Fibroblast of upper back skin (primary cell): Measurements from ENCODE around the gene CAVIN3.

ENCODE experiments used
- DNase-seq: peaks from one replicate; pipeline ENCODE4 v3.0.0-alpha.2; 2013

The CAVIN3 gene, protein sequence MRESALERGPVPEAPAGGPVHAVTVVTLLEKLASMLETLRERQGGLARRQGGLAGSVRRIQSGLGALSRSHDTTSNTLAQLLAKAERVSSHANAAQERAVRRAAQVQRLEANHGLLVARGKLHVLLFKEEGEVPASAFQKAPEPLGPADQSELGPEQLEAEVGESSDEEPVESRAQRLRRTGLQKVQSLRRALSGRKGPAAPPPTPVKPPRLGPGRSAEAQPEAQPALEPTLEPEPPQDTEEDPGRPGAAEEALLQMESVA

GRCh38 chr11:6320411-6321155 lies at the start of gene CAVIN3:
Gene CAVIN3, minus strand, starts transcription at chr11:6320501. Its CDS starts 25 bp downstream, at chr11:6320476.
- DNase-seq, result peak; percentile 84

DNA sequence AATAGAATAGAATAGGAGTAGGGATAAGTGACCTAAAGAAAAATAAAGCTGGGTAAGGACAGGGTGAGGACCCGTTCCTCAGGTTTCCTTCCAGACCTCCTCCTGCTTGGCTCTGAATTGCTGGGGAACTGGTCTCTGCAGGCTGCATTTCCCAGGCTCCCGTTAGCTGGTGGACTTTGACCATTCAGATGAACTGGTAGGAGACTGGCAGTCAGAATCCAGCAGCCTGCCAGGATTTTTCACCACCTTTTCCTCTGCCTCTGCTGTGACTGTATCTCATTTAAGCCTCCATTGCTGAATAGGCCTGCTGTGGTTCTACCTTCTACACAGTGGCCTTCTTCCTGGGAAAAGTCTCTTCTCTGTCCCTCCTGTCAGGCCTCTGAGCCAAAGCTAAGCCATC lies 45.4 kb upstream of the CAVIN3 start:
- DNase-seq, result no peak

GRCh38 chr11:6362873-6363678 lies 42.8 kb upstream of the CAVIN3 start:
- peak; percentile 78 for DNase-seq

GRCh38 chr11:6362185-6362872 lies 42.0 kb upstream of the CAVIN3 start:
- no peak for DNase-seq

GRCh38 chr11:6360183-6360582 lies 39.9 kb upstream of the CAVIN3 start:
- DNase-seq, result no peak

DNA sequence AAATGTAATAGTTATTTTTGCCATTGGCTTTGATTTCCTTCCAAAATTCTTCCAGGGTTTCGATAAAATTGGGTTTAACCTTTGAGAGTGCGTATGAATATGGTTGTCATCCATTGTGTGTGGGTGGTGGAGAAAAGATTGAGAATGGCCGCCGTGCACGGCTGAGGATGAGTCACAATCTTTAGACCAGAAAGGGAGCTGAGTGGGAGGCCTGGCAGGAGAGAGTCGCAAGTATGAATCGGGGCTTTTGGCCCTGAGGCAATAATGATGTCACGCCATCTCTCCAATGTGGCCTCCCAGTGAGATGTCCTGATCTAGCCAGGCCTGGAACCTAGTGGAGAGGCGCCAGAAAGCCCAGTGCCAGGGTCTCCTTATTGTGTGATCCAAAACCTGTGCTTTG lies 36.9 kb upstream of the CAVIN3 start:
- peak; percentile 75 for DNase-seq

DNA sequence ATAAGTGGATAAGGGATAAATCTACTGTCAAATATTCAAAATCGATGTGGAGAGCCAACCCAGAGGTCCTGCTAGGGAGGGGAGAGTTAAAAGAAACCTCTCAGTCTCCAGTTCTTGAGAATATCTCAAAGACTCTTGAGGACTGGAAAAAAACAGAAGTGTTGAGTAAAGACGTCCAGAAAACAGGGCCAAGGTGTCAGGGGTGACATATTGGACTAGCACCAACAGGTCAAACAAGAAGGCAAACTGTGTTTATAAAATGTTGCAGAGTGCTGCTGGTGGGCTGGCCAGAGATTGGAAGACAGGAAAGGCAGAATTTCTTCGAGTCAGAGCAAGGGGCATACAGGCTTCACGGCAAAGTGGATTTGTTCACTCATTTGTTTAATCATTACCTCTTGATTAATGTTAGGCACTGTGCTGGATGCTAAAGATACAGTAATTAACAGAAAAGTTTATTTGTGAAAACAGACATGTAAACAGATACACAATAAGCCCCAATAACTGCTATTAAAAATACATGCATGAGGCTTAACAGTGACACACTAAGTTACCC lies 36.3 kb upstream of the CAVIN3 start:
- no peak for DNase-seq

DNA sequence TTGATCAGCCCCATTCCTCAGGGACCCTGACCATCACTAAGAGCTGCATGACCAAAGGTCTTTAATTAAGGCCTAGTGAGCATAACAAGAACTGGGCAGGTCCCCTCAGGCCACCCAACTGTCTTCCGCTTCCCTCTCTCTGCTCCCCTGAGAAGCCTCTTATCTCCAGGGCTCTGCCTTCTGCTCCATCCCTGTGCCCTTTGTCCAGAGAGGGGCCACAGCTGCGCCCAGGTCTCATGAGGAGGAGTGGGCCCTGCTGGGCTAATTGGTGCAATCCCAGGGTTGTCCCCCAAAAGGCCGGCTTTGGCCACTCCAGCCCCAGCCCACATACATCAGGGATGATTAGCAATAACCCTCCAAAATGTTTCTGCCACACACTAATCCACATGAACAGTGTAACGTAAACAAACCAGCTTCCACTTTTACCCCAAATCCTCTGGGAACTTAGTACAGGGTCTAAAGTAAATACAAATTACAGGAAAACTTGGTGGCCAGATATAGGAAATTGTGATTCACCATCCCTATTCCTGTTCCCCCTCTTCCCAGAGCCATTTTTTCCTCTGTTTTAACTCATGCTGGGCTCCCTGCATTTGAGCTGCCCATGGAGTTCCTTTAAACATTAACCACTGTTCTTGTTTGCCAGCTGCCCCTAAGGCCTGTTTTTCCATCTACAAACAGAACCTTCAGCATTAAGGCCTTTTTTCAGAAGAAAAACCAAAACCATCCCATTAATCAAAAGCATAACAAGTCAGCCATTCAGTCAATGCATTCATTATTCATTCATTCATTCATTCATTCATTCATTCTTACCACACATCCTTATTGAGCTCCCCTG lies 34.6 kb upstream of the CAVIN3 start:
- DNase-seq, result peak; percentile 25

DNA sequence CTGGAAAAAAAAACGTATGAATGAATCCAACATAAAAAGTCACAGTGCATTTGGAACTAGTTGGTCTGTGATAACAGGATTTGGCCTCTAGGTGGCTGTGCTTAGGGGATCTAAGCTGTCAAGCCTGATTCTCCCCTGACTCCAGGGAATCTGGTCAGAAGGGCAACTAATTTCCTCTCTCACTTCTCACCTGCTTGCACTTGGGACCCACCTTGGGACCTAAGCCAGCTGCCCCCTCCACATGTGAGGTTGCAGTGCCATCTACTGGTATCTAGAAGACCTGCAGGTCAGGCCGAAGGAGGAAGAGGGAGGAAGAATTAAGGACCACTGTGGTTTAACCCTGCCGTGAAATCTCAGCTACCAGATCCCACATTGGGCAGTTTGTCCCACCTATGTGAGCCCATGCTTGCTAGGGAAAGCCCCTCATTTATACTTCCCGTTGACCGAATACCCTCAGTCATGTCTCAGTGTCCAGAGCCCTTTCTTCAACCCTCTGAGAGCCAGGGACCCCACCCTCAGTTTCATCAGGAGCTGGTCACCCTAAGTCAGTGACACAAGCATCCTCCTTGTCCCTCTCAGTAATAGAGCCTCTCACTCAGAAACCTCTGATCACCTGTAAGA lies 33.2 kb upstream of the CAVIN3 start:
- DNase-seq, result peak; percentile 44

GRCh38 chr11:6351782-6352382 lies 31.6 kb upstream of the CAVIN3 start:
- no peak for DNase-seq

DNA sequence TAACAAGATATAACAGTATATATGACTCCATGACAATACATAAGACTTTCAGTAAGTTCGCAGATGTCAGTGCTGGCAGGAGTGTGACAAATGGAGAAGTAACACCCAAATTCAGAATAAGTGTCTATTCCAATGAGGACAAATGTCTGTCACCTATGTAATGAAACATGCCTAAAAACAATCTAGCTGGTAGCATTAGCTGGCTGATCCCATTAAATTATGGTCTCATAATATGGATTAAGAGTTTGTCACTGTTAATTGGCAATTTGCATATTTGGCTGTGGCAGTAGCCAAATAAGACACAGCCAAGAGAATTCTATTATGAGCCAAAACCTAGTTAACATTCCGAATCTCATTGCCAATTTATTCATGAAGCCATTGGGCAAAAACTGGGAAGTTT lies 30.2 kb upstream of the CAVIN3 start:
- DNase-seq, result no peak

DNA sequence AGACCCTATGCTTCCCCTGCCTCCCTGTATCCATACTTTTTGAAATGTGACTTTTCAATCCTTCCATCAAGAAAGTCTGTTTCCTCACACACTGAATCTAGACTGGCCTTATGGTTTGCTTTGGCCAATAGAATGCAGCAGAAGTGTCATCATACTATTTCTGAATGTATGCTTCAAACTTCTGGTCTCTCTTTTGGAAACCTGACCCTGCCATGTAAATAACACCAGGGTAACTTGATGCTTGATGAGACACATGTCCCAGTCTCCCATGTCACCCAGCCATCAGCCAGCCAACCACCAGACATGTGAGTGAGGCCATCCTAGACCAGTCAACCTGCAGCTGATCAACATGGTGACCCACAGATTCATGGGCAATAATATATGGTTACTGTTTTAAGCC lies 29.7 kb upstream of the CAVIN3 start:
- DNase-seq, result no peak

- DNase-seq, result peak; percentile 48
These were observed 25.1 kb upstream of the CAVIN3 start for GRCh38 chr11:6345366-6345765.

GRCh38 chr11:6336293-6336692 lies 16.0 kb upstream of the CAVIN3 start:
- DNase-seq, result no peak

DNA sequence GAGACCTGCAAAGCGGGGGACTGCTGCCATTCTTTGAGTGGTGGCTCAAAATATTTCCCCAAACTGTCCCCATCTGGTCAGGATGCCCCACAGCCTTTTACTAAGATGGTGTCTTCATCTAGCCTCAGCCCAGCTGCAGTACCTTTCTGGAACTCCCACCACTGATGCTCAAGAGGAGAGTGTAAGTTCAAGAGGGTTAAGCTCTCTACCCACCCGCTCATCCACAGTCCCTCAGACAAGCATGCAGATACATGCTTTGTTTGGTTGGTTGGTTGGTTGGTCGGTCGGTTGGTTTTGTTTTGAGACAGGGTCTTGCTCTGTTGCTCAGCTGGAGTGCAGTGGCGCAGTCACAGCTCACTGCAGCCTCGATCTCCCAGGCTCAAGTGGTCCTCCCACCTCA lies 14.5 kb upstream of the CAVIN3 start:
- no peak for DNase-seq

- no peak for DNase-seq
These were observed 12.8 kb upstream of the CAVIN3 start for GRCh38 chr11:6333095-6333494.

DNA sequence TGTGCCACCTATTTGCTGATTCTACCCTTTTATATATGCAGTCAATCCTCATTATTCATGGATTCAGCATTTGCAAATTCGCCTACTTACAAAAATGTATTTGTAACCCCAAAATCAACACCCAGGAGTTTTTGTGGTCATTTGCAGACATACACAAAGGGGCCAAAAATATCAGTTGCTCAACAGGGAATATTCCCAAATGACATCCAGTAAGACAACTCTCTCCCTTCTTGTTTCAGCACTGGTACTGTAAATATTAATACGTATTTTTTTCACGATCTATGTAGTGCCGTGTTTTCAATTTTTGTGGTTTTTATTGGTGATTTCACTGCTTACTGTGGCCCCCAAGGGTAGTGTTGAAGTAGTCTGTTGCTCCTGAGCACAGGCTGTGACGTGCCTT lies 11.8 kb upstream of the CAVIN3 start:
- DNase-seq, result no peak

DNA sequence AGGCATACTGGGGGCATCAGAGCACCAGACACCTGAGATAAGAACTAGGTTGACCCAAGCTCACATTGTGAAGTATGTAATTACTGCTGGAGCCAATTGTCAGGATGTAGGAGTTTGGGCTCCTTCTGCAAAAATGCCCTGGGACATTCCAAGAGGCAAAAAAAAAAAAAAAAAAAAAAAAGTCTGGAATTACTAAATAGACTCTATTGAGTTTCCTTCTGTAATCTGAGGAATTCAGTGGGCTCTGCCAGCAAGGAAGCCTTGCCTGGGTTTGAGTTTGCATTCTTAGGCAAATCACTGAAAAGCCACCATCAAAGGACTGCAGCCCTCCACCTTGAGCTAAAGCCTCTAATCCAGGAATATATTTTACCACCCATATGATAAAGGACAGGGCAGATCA lies 8.0 kb upstream of the CAVIN3 start:
- peak; percentile 15 for DNase-seq

GRCh38 chr11:6327806-6328205 lies 7.5 kb upstream of the CAVIN3 start:
- no peak for DNase-seq

GRCh38 chr11:6326985-6327384 lies 6.7 kb upstream of the CAVIN3 start:
- no peak for DNase-seq

DNA sequence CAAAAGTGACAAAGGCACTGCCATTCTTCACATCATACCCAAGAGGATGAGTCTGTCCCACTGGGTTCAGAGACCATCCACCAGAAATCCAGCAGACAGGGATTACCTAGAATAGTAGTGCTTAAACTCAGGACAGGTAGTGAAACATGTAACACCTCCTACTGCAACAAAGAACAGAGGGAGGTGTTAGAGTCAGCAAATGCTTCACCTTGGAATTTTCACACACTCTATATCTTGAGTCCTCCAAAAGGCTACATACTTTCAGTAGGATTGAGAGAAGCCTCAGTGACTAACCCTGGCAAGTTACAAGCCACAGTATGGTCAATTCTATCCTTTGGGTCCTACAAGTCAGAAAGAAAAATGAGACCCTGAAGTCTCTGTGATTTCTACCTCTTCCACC lies 6.0 kb upstream of the CAVIN3 start:
- DNase-seq, result no peak
